Aorta (tissue), 5 donors: ENCODE data around the gene OMP. TPM values are rescaled to one million over a fixed set of nuclear protein-coding genes. Genes with fewer than 3 reads are reported as not detected.

Source experiments
- ATAC-seq: fragments of 200-7000 bp; cut with Tn5 transposase; one replicate; pipeline ENCODE4 v1.9.1; 2022; ENCODE audit warnings: moderate library complexity; ENCODE audit not compliant: low FRiP score
- DNase-seq, 2 donors: peaks; one replicate each; pipeline ENCODE4 v3.0.0-alpha.2; 2020
- H3K27ac ChIP-seq, 2 donors: one replicate each; pipeline ENCODE4 v1.5.1; 2013; ENCODE audit warnings: low read length in 2 of 2, mild to moderate bottlenecking in 2 of 2, moderate library complexity in 2 of 2, control low read depth in 1 of 2, inconsistent platforms in 1 of 2, low read depth in 1 of 2
- H3K27me3 ChIP-seq, 2 donors: one replicate each; pipeline ENCODE4 v1.6.1; 2013; ENCODE audit warnings: control low read depth in 1 of 2, low read length in 1 of 2, mild to moderate bottlenecking in 1 of 2, moderate library complexity in 1 of 2; ENCODE audit not compliant: insufficient read depth in 2 of 2, control insufficient read depth in 1 of 2
- H3K36me3 ChIP-seq, 2 donors: one replicate each; pipeline ENCODE4 v1.6.1; 2013; ENCODE audit warnings: control low read depth in 1 of 2, low read length in 1 of 2, mild to moderate bottlenecking in 1 of 2; ENCODE audit not compliant: insufficient read depth in 2 of 2, control insufficient read depth in 1 of 2
- H3K4me1 ChIP-seq, 2 donors: one replicate each; pipeline ENCODE4 v1.6.1; 2013; ENCODE audit warnings: low read length in 2 of 2, control low read depth in 1 of 2, mild to moderate bottlenecking in 1 of 2, moderate library complexity in 1 of 2; ENCODE audit not compliant: insufficient read depth in 2 of 2, control insufficient read depth in 1 of 2
- H3K4me3 ChIP-seq, 2 donors: one replicate each; pipeline ENCODE4 v1.5.1; 2013; ENCODE audit warnings: low read length in 2 of 2, control low read depth in 1 of 2, mild to moderate bottlenecking in 1 of 2
- H3K9me3 ChIP-seq: one replicate; pipeline ENCODE4 v1.6.1; 2013; ENCODE audit warnings: mild to moderate bottlenecking, low read length; ENCODE audit not compliant: control insufficient read depth
- WGBS, 2 donors: extraction: QIAGEN DNeasy Blood & Tissue Kit; methylation state at CpG; one replicate each; pipeline ENCODE4 v1.1.7; 2013; 5-methylcytosine and 5-hydroxymethylcytosine counted together
- intact Hi-C, 2 donors: fragments of 100-400 bp; cut with DNase I; formaldehyde crosslinking; loops; one replicate each; pipeline versions ENCODE4 v1.14.2 to v1.15.0; 2022
- polyA plus RNA-seq, 2 donors: library from polyadenylated mRNA; stranded (reverse); fragments of 200-250 nt; gene quantifications; one replicate each; pipeline ENCODE4 v1.2.3, GENCODE V29; 2013
- total RNA-seq, 2 donors: library from RNA; stranded (reverse); fragmentation: NEBNext Ultra II Directional; extraction: Animal tissue kit (Norgen Biotek cat#: 25700); gene quantifications; one replicate each; pipeline ENCODE4 v1.2.1, GENCODE V29; 2021
- donor health status: healthy with polysubstance abuse.
- donor health status: Bipolar disorder and iron deficiency.
- donor health status: DM: no; HTN: no; CAD: no.
- donor health status: DM: no; HTN: no; CAD: no.
- donor health status: DM: yes; HTN: yes; CAD: no.

OMP gene
- total and polyA plus RNA-seq, 4 donors: 2.1 TPM; not detected in 3

DNA sequence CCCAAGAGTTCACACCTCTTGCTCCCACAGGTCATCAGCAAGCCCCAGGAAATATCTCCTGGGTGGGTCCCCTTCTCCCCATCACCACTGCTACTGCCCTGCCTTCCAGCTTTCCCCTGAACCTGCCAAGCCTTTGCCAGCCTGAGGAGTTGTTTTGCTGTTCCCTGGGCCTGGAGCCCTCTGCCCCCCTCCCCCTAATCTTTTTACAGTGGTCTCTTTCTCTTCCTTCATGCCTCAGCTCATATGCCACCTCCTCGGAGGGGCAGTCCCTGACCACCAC, 44.3 kb downstream of the OMP start:
- no peaks in the 10 kb centered on the region for H3K9me3 ChIP-seq
- 94 to 100% methylated on average over 1 of the region's 1 CpG for WGBS, 2 donors
- H3K27ac ChIP-seq: no peak overlapping the region
- no peak for ATAC-seq
- no peaks in the 10 kb centered on the region for H3K36me3 ChIP-seq
- H3K4me1 ChIP-seq: no peaks in the 10 kb centered on the region
- no peaks in the 10 kb centered on the region for H3K27me3 ChIP-seq
- intact Hi-C loops: no loop called here
- H3K4me3 ChIP-seq: no peak overlapping the region
- DNase-seq: no peak

DNA sequence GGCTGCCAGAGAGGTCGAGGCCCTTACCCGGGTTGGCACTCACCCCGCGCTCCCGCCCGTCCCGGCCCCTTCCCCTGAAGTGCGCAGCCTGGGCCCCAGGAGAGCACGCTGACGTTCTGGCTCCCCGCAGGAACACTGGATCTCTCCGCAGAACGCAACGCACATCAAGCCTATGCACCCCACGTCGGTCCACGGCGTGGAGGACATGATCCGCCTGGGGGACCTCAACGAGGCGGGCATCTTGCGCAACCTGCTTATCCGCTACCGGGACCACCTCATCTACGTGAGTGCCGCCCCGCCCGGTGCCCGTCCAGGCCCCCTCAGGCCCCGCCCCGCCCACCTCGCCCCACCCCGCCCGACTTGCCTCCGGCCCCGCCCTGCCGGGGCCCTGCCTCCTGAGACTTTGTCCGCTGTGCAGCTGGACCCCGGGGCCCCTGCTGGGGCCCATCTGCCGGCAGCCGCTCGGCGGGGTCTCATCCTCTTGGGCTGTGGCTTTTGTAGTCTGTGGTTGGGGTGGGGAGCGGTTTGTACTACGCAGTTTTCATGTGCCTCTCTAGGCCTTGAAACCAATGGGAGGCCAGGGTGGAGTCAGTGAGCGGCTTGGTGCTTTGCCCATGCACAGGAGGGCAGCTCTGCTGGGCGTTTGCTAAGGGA, 45.2 kb downstream of the OMP start:
- Histone ChIP-seq H3K27me3 (no peaks in the 10 kb centered on the region), H3K27ac (no peak overlapping the region), H3K4me1 (no peaks in the 10 kb centered on the region), H3K4me3 (no peak overlapping the region), H3K9me3 (no peaks in the 10 kb centered on the region), H3K36me3 (no peaks in the 10 kb centered on the region)
- DNase-seq (no peak), ATAC-seq (no peak)
- WGBS, 2 donors: 26 to 32% methylated on average over 45 to 47 of the region's 47 CpGs
- intact Hi-C loops: no loop called here

DNA sequence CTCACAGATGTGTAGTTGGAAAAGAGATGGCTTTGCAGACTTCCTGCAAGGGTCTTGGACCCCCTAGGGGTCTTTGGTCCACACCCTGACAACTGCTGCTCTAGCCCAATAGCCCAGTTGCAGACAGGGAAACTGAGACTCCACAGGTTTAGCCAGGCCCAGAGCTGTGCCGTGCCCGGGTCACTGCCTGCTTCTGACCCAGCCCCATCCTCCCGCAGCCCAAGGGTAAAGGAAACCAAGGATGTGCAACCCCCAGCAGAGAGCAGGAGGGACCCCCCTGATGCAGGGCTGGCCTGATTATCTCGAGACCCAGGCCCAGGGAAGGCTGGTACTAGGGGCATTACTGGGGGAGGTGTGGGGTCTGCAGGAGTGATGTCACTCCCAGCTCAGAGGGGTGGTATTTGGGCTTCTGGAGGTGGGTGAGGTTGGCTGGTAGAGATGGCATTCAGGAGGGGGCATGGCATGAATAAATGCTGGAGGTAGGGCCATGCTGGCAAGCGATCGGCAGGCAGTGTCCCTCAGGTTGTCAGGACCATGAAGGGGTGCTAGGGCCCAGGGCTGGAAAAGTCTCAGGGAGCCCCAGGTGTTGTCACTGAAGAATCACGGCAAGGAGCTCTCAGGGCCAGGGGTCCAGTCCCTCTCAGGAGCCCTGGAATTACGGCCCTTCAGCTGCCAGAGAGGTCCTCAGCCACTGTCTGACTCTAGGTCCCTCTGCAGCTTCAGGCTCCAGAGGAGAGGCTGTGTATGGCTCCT, 46.5 kb downstream of the OMP start:
- WGBS, 2 donors: 95 to 96% methylated on average over 8 of the region's 8 CpGs
- intact Hi-C loops: no loop called here

DNA sequence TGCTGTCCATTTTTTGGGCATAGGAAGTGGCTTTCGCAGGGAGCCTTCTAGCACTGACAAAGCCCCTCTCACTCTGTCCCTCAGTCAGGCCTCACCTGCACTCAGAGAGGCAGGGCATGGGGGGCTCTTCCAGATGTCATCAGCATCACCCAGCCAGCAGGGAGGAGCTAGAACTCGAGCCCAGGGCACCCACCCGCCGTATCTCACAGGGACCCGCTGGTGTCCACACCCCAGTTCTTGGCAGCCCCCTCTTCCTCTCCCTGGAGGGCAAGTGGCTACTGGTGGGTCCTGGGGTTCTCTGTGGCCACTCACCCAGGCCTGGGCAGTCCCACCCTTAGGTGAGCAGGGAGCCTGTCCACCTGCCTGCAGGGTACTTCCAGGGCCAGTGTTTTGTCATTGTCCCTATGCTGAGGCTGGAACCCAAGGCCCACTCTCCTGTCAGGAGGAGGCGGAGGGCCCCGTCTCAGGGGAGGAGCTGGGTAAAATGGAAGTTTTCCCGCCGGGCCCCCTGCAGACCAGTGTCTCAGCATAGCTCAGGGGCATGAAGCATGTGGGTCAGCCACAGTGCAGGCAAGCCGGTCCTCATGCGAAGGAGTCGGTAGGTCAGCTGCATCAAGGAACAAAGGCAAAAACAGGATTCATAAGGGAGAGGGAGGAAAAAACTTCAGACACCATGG, 47.2 kb downstream of the OMP start:
- 93 to 94% methylated on average over 12 of the region's 12 CpGs for WGBS, 2 donors
- H3K27me3 ChIP-seq: no peaks in the 10 kb centered on the region
- no peaks in the 10 kb centered on the region for H3K36me3 ChIP-seq
- ATAC-seq: no peak
- no peak for DNase-seq
- no peak overlapping the region for H3K4me3 ChIP-seq
- intact Hi-C loops: no loop called here
- H3K9me3 ChIP-seq: no peaks in the 10 kb centered on the region
- no peak overlapping the region for H3K27ac ChIP-seq
- H3K4me1 ChIP-seq: no peaks in the 10 kb centered on the region

More for the DNA sequence above, 46.5 kb downstream of the OMP start:
- no peaks in the 10 kb centered on the region for H3K4me1 ChIP-seq
- no peaks in the 10 kb centered on the region for H3K27me3 ChIP-seq
- DNase-seq: no peak
- no peak overlapping the region for H3K27ac ChIP-seq
- H3K4me3 ChIP-seq: no peak overlapping the region
- no peaks in the 10 kb centered on the region for H3K9me3 ChIP-seq
- no peak for ATAC-seq
- H3K36me3 ChIP-seq: no peaks in the 10 kb centered on the region

DNA sequence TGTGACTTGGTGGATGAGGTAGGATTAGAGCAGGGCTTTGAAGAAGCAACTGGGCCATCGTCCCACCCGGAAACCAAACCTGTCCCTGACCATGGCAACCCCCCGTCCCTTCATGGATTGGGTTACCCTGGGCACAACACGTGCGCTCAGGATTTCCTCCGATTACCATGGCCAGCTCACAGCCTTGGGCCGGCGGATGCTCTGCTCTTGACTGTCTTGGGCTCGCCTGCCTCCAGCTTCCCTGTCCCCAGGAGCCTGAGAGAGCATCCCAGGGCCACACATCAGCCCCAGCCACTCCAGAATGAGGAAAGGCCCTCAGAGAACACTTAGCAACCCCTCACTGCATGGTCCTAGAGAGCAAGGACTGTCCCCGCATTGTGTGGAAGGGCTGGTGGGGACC, 48.2 kb downstream of the OMP start:
- ATAC-seq (no peak), DNase-seq (no peak)
- H3K4me3 ChIP-seq: no peak overlapping the region
- H3K27me3 ChIP-seq: no peaks in the 10 kb centered on the region
- 96 to 98% methylated on average over 10 of the region's 10 CpGs for WGBS, 2 donors
- no peak overlapping the region for H3K27ac ChIP-seq
- no peaks in the 10 kb centered on the region for H3K4me1 ChIP-seq
- no peaks in the 10 kb centered on the region for H3K9me3 ChIP-seq
- intact Hi-C loops: no loop called here
- H3K36me3 ChIP-seq: no peaks in the 10 kb centered on the region

DNA sequence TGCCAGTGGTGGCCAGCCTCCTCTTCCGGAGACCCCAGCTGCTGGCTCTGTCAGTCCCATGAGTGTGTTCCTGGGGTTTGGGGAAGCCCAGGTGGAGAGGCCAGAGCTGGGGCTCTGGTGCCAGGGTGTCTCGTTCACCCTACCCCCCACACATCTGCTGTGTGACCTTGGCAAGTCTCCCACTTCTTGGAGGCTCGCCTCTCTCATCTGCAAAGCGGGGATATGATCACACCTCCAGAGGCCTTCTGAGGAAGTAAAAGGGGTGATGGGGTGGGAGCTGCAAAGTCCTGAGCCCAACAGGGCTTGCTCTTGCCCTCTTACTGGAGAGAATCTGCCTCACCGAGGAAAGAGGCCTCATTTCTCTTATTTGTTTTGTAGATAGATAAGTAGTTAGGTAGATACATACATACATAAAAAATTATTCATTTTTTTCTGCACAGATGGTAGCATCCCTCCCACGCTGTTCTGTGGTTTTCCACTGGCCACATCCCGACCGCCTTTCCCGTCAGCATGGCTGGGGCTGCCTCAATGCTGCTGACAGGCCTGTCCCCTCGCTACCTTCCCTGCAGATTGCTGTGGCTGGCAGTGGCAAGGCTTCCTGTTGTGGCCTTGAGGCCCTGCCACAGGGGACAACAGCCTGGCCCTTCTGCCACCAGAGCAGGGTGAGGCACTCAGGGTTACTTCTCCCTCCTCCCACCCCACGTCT, 49.3 kb downstream of the OMP start:
- ATAC-seq (no peak), DNase-seq (no peak)
- intact Hi-C loops: no loop called here
- Histone ChIP-seq H3K27me3 (no peaks in the 10 kb centered on the region), H3K9me3 (no peaks in the 10 kb centered on the region), H3K4me3 (no peak overlapping the region), H3K36me3 (no peaks in the 10 kb centered on the region), H3K4me1 (no peaks in the 10 kb centered on the region), H3K27ac (no peak overlapping the region)
- WGBS, 2 donors: 91 to 95% methylated on average over 10 to 11 of the region's 11 CpGs

DNA sequence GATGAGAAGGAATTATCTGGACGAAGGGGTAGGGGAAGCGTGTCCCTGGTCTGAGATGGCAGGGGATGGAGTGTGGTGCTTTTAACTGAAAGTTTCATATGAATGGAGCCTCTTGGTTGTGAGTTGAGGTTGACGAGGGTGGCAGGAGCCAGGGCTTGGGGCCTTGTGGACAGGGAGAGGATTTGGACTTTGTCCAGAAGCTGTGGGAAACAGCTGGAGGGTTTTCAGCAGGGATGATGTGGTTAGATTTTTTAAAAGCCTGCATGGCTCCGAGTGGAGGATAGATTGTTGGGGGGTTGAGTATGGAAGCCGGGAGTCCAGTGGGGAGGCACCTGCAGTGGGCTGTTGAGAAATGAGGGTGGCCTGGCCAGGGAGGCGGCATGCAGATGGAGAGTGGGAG, 50.2 kb downstream of the OMP start:
- Histone ChIP-seq H3K27me3 (no peaks in the 10 kb centered on the region), H3K36me3 (no peaks in the 10 kb centered on the region), H3K4me1 (no peaks in the 10 kb centered on the region), H3K27ac (no peak overlapping the region), H3K9me3 (no peaks in the 10 kb centered on the region), H3K4me3 (no peak overlapping the region)
- 66 to 67% methylated on average over 6 of the region's 6 CpGs for WGBS, 2 donors
- intact Hi-C loops: no loop called here
- no peak for ATAC-seq
- peak in 1 of 2 donors; percentile 29 for DNase-seq
